Cerebellar cortex (tissue), 1 donor: ENCODE measurements around the gene CD300LF.

Source experiments
- DNase-seq: peaks from one replicate; pipeline ENCODE4 v3.0.0-alpha.2; 2015; ENCODE audit warnings: low spot score

Gene CD300LF

DNA sequence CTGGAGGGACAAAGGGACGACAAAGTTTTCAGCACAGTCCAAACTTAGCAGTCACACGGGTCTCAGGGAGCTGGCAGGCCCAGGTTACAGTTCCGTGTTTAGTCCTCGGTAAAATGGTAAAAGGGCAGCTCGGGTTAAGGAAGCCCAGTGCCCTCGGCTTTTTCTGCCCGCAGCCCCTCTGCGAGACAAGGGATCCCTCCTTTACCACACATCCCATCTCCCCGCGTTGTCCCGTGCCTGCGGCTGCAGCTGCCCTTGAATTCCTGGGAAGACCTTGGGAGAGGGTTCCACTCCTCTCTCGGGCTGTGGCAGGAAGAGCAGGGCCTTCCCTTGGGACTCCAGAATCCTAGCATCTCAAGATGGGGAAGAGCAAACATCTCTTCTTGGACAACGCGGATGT, 17.1 kb upstream of the CD300LF start:
- DNase-seq = no peak

DNA sequence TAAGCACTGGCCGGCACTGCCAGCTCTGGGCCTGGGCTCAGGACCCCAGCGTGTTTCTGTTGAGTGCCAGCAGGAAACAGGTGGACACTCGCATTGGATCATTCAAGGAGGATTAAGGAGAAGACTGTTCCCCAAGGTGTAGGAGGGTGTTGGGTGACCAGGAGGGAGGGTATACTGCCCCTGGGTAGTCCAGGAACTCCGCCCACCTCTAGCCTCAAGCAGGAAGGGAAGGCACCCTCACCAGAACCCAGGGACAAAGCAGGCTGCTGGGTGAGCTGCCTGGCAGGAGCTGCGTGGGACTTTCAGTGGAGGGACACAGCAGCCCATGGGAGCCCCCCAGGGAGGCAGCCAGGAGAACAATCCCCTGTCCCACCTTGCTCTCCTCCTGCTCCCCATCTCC, 16.6 kb upstream of the CD300LF start:
- no peak for DNase-seq

DNA sequence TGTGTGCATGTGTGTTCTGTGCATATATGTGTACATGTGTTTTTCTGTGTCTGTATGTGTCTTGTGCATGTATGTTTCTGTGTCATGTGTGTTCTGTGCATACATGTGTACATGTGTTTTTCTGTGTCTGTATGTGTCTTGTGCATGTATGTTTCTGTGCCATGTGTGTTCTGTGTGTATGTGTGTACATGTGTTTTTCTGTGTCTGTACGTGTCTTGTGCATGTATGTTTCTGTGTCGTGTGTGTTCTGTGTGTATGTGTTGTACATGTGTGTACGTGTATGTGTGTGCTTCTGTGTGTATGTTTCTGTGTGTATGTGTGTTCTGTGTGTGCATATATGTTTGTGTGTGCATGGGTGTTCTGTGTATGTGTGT, 16.0 kb upstream of the CD300LF start:
- DNase-seq = no peak

DNA sequence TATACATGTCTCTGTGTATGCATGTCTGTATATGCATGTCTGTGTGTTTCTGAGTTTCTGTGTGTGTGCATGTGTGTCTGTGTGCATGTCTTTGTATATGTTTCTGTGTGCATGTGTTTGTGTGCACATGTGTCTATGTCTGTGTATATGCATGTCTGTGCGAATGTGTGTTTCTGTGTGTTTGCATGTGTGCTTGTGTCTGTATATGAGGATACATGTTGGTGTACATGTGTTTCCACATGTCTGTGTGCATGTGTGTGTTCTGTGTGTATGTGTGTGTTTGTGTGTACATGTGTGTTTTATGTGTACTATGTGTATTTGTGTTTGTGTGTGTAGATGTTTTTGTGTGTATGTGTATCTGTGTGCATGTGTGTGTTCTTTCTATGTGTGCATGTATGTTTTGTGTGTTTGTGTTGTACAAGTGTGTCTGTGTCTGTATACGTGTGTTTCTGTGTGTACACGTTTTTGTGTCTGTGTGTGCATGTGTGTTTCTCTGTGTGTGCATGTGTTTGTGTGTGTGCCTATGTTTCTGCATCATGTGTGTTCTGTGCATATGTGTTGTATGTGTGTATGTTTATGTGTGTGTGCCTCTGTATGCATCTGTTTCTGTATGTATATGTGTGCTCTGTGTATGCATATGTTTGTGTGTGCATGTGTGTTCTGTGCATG, 15.4 kb upstream of the CD300LF start:
- DNase-seq = no peak

DNA sequence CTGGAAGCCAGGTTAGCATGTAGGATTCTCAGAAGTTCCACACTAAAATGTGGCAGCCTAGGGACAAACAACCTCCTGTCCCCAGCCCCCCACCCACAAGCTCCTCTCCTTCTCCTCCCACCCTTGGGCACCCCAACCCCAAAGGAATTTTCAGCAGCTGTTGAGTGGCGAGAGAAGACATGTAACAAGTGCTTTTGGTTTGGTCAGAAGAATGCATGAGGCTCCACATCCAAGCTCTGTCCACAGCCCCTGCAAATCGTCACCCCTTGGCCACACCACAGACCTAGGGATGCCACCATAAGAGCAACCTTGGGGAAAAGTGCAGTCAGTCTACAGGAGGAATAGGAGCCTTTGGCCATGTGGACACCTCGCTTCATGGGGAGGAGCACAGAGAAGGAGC, 12.4 kb upstream of the CD300LF start:
- DNase-seq = no peak

DNA sequence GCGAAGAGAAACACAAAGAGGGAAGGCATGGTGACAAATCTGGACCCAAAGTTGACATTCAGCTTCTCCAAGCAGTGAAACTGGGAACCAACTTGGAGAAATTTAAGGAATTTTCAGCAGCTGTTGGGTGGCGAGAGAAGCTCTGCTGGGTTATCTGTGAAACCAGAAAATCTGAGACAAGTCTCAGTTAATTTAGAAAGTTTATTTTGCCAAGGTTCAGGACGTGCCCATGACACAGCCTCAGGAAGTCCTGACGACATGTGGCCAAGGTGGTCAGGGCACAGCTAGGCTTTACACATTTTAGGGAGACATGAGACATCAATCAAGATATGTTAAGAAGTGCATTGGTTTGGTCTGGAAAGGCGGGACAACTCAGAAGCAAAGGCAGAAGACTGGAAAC, 11.2 kb upstream of the CD300LF start:
- no peak for DNase-seq

DNA sequence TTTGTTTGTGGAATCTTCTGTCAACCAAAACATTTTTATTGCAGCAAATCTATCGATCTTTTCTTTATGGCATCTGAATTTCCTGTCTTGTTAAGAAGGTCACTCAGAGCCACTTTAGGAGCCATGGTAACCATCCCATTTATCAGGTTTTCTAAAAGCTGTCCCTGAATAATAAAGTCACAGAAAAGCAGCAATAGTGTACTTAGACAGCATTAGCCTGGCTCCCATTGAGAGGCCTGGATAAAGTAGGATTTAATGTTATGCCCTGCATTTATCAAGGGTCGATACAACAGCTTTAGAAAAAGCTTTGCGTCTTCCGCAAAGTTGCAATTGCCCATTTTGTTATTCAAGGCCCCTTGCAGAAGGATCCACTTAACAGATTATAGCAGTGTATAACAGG, 10.1 kb upstream of the CD300LF start:
- DNase-seq = no peak

DNA sequence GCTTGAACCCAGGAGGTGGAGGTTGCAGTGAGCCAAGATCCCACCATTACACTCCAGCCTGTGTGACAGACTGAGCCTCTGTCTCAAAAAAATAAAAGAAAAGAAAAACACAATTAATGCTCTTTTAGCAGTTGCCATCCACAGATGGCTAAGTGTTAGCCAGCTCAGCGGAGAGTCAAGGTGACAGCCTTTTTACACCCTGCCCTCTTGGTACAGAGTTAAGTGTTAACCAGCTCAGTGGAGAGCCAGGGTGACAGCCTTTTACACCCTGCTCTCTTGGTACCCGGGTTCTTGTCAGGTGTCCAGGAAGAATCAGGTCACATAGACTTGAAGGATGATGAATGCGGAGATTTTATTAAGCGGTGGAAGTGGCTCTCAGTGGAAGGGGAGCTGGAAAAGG, 7.8 kb upstream of the CD300LF start:
- DNase-seq = no peak

DNA sequence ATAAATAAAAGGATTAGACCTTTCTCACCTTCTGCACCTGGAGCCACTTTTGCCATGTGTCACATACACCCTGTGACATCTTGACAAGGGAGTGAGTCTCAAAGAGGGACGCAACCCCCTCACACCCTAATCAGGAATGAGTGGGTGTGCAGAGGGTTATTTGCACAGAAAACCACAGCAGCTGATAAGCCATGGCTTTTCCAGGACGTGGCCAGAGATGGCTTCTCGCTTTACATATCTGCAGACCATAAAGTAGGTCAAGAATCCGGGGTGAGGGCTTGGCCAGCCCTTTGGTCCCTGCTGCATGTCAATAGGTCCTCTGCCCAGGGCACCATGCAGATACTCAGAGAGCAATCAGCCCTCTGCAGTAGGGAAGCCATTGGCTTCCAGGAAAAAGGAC, 2.4 kb upstream of the CD300LF start:
- no peak for DNase-seq

DNA sequence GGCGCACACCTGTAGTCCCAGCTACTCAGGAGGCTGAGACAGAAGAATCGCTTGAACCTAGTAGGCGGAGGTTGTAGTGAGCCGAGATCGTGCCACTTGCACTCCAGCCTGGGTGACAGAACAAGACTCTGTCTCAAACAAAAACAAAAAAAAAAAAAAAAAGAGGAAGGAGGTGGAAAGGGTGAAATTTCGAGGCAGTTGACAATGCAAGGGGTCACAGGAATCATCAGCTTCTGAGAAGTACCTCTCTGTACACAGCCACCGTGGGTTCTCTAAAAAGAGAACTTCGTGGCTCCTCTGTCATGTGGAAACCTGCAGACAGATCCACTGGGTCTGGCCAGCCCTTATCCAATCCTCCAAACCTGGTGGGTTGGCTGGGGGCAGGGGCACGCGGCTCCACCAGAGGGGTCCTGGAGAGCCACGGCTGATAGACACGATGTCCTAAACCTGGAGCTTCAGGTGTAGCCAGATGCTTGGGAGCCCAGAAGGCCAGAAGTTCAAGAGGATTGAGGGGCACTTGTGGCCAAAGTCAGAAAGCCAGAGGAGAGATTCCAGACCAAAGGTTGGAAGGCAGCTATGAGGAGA, 540 bp upstream of the CD300LF start:
- DNase-seq = no peak

DNA sequence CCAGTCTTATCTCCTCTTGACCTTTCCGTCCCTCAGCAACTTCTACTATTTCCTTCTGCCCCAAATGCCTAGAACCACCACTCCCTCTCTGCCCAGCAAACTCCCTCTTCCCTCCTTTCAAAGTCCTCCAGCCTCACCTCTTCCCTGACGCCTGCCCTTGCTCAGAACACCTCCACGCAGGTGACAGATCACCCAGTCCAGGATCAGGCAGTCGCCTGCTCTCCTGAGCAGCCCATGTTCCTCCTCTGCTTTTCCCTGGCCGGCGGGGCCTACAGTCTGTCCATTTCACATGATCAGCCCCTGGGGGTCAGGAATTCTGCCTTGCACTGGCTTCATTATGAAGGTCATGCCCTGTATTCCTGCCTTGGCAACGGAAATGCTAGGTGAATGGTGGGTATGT, 422 bp downstream of the CD300LF start:
- DNase-seq = no peak

DNA sequence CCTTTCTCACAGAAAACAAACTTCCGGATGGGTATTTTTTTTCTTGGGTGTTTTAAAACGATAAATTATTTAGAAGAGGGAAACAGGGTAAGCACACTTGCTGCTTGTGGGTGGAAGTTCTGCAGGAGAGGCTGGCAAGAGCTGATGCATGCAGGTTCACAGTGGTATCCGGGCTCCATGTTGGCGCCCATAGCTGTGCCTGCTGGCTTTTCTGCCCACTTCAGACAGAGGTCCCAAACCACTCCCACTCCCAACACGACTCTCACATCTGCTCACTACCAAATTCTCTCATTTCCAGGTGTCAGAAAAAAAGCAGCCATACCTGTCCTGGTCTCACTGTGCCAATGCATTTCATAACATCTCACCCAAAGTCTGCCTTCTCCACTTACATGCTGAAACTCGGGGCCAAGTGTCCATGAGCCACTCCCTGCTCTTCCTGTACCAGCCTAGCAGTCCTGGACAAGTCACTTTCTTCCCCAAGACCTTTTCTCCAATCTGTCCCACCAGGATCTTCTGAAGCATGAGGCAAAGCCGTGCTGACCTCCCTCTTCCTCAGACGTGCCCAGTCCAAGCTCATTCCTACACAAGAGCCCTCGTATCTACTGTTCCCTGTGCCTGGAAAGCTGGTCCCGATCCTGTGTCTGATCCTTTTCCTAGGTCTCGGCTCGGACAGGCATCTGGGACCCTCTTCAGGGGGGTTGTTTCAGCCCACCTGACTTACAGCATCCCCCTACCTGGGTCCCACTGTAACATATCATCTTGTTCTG, 1.5 kb downstream of the CD300LF start:
- DNase-seq = no peak

DNA sequence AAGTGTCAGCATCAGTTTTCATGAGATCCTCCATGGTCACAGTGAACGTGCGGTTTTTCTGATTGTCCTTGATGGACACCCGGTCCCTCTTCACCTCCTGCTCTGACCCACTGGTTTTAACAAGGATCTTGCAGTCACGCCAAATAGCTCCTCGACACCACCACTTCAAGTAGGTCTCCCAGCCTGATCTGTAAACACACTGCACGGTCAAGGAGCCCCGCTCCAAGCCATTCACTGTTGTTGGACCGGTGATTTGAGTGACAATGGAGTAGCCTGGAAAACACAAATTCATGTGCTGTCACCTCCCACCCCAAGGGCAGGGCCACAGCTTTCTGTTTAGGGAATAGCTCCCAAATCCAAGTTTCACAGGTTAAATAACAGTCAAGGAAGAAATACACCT, 8.2 kb downstream of the CD300LF start:
- DNase-seq = no peak

DNA sequence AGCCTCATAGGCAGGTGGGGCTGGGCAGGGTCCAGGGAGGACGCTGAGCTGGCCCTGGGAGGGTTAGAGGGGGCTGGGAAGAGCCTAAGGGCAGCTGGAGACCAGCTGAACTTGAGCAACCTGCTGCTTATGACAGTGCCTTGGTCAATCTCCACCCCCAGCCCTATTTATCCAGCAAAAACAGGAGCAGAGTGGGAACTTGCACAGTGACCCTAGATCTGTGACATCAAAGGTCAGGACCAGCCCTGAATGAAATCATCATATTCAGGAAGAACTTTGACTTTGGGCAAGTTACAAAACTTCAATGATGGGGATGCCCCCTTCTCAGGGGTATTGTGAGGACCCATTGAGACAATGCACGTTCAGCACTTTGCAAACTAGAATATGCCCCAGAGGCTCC, 9.4 kb downstream of the CD300LF start:
- DNase-seq = no peak

DNA sequence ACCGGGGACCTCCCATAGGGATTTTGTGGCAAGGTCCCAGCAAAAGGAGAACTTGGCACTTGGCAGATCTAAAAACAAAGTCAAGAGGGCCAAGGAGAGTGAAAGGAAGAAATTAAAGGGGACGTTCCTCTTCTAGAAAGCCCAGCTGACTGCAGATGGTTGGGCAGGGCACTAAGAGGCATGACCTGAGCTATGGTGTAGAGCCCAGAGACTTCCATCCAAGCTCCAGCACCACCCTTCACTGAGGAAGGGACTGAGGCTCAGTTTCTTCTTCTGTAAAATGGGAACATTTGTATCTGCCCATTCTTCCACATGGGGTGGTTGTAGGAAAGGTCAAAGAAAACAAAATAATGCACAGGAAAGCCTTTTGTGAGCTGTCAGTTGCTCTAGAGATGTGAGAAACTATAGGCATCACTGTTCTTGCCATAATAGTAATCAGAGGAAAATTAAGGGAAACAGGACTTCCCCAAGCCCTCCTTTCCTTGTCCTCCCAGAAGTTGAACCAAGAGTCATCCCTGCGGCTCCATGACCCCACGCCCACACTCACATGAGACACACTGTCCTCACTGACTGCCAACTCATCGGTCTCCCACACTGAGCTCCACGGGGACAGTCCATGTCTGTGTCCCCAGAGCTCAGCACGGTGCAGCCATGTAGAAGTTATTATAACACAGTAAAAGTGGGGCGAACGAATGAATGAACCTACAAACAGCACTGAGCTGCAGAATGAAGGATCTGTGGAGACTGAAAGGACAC, 10.4 kb downstream of the CD300LF start:
- no peak for DNase-seq

DNA sequence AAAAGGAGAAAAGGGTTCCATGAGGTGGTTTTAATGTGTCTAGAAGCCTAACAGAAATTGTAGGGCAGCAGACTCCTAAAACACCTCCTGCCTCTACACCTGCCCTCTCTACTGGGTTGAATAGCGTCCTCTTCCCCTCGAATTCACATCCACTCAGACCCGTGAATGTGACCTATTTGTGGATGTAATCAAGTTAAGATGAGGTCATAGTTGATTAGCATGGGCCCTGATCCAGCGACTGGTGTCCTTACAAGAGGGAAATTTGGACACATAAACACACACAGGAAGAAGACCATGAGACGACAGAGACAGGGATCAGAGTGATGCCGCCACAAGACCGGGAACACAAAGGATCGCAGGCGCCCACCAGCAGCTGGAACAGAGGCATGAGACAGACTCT, 13.5 kb downstream of the CD300LF start:
- no peak for DNase-seq

DNA sequence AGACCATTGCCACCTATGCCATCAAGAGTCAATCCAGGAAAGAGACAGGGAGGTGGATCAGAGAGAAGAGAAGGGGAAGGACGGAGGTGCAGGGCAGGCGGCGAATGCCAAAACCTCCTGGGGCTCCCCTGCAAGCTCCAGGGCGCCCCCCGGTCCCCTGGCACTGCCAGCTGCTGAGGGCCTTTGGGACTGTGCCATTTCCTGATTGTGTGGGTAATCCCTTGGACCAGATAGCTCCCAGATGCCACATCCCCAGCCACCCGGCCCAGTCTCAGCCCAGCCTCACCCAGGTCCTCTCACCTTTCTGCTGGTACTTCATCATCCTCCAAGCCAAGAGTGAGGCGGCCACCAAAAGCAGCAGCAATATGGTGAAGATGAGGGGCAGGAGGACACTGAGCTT, 14.7 kb downstream of the CD300LF start:
- no peak for DNase-seq

DNA sequence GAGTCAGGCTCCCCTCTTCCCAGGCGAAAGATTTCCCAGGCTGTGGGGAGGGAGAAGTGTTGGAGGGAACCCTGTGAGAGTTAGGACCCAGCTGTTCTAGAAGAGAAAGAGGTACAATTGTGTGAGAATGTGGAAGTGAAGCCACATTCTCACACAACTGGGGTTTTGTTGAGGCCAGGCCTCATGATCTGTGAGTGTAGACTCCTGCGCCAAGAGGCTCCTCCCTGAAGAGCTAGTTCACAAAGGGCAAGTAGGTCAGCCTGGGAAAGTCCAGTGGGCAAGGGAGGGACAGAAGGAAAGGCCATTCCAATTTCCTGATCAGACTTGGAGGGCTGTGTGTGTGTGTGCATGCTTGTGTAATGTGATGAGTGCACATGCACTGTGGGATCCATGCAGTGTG, 15.2 kb downstream of the CD300LF start:
- no peak for DNase-seq

DNA sequence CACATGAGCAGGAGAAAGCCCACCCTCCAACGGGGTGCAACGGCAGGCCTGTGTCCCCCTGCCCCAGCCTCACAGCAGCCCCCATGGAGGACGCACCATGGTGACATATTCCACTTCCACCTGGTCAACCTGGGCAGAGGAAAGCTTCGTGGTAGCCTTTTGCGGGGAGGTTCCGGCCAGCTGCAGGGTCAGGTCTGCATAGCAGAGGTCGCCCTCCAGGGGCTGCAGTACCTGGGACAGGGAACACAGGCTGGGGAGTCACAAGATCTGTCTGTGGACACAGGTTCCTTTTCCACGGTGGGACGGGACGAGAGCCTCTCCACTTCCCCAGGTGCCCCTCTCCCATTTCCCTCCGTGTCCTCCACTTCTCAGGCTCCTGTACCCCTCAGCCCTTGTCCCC, 17.1 kb downstream of the CD300LF start:
- DNase-seq = no peak

DNA sequence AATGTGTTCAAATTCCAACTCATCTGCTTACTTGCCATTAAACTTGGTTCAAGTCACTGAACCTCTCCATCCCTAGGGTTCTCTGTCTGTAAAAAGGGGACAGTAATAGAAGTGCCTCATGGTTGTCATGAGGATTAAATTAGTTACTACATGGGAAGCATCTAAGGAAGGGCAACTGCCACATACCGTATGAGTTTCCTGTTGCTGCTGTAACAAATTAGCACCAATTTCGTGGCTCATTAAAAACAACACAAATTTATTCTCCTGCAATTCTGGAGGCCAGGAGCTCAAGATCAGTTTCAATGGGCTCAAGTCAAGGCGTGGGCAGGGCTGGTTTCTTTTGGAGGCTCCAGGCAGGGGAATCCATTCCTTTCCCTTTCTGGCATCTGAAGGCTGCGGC, 18.6 kb downstream of the CD300LF start:
- DNase-seq = no peak

DNA sequence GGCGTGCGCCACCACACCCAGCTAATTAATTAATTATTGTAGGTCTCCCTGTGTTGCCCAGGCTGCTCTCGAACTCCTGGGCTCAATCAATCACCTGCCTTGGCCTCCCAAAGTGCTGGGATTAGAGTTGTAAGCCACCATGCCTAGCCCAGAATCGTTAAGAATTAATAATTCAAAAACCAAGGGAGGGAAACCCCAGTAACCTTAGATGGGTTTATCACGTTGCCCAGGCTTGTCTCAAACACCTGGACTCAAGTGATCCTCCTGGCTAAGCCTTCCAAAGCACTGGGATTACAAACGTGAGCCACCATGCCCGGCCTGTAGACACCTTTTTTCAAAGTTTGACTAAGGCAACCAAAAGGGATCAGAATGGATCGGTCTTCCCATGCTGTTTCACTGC, 21.6 kb downstream of the CD300LF start:
- no peak for DNase-seq

DNA sequence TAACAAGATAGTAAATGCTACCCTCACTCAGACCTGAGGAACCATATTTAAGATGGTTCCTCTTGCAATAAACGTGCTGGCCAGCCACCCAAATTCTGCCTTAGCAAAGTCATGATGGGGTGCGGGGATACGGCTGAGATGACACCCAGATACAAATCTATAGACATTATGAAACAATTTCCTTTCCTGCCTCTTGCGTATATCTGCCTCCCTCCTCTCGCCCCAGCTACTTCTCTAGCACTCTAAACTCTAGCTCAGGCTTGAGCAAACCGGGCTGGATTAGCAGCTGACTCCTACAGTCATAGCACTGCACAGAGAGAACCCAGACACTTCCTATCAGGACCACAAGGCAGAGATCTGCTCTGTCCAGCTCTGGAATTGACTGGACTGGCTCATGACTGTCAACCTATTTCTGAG, 22.3 kb downstream of the CD300LF start:
- no peak for DNase-seq

DNA sequence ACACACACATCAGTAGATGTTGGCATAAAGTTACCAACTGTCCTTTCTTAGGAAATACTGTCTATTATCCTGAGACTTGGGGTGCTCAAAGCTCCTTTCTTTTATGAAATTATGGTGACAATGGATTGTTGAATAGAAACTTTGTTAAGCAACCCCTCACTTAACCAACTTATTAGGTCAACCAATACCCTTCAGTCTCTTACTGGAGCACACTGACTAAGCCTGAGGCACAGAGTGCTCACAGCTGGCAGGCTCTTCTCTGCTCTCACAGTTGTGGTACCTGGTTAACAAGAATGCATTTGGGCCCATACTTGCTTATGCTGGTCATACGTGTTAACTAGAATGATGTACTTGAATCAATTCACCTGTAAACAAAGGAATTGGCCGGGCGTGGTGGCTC, 24.8 kb downstream of the CD300LF start:
- no peak for DNase-seq
